ENCODE measurements around the gene MTIF3.
"Not testable (repeated sequence)": the region's sequence is repeated elsewhere in the genome, so short reads cannot be mapped to it uniquely, and the experiment has no call there.

MTIF3 gene

DNA sequence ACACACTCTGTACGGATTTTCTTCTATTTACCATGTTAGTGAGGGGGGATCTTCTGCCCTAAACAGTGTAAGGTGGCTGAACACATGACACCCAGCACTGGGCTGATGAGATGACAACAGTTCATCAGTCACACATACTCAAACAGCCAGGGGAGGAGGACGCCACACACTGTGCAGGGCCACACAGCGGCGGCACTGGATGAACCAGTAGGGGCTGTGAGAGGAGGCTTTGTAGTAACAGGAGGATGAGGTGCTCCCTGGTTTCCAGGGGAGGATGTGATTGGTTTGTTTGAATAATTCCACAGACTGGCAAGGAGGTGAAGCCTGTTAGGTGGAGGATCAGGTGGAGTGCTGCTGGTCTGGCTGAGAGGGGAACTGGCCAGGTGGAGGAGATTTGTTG, 42.3 kb downstream of the MTIF3 start:
- no peak for DNase-seq

DNA sequence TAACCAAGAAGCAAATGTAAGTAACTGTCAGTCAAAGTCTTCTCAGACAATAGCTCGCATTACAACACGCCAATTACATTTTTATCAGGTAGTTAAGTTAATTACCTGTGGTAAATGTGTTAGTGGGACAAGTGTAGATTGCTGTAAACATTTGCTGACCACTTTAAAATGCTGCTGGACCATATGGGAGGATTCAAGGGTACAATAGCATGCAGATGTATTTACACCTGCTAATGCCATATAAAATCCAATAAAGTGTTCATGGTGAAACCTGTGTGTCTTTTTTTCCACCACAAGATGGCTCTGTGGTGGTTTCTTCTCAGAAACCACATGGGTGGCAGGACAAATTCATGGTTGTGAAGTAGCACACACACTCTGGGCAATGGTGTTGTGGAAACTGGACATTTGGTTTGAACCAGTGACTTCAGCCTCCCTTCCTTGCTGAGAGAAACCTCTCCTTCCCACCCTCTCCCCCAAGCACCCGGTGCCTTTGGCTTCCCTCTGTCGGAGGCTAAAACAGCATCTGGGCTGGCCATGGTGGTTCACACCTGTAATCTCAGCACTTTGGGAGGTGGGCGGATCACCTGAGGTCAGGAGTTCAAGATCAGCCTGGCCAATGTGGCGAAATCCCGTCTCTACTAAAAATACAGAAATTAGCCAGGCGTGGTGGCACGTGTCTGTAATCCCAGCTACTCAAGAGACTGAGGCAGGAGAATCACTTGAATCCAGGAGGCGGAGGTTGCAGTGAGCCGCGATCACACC, 44.0 kb downstream of the MTIF3 start:
- peak; percentile 49 for DNase-seq

DNA sequence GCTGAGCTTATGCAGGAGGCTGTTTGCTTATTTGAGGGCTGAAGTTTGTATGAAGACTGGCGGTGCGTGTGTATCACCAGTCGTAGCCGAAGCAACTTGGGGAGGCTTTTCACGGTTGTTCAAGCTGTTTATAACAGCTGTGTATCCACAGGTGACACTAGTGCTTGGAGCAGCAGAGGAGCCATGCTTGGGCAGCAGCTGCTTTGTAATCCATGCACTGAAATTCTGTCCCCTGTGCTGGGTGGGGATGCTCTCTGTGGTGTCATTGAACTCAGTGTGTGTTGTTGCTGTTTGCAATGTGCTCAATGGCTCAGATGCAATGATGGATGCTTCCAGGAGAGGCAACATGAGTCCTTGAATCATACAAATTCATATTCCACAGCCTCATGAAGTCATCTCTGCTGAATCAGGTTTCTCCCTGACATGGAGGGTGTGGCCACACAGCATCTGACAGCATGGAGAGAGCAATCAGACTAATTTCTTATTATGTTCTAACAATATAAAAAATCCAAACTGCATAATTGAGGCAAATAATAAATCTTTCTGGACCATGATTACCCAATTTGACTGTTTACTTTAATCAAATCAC, 44.7 kb downstream of the MTIF3 start:
- DNase-seq, result peak; percentile 8

DNA sequence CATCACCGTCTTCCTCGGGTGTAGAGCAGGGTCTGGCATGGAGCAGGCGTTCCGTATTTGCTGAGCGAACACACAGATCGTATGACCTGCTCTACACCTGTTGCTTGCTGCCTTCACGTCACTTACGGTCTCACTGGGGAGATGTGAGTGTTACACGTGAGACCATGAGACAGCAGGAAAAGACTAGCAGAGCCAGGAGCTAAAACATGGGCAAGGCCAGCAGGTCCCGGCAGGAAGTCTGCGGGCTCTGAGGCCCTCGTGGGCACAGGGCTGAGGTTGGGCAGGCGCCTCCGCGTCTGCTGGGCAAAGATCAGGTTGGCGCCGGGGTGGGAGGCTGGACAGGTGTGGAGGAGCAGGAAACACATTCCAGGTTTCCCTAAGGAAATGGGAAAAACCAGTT, 45.7 kb downstream of the MTIF3 start:
- DNase-seq, result no peak

DNA sequence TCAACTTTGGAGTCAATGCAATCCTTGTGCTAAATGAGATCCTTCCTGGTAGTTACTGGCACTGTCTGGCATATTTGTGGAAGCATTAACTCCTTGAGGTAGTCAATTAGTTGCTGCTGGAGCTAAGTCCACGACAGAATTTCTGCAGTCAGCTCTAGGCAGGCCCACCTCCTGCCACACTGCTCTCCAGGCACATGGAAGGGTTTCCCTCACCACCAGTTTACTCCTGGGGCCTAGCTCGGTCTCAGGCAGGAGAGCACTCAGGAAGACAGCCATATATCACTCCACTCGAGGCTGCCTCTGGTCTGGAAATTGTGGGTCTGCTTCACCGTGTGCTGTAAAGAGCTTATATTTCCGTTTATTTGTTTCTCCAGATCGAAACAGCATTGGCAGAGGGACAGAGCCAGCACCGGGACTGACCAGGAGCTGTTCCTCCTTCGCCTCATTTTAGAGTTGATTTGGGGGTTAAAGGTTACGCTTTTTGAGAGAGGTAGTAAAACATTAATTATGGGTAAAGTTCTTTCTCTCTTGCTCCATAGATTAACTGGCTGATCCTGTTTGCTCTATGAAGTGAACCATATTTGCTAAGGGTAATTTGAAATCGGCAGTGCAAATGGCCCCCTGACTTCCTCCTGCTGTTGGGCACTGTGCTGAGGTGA, 46.5 kb downstream of the MTIF3 start:
- no peak for DNase-seq

DNA sequence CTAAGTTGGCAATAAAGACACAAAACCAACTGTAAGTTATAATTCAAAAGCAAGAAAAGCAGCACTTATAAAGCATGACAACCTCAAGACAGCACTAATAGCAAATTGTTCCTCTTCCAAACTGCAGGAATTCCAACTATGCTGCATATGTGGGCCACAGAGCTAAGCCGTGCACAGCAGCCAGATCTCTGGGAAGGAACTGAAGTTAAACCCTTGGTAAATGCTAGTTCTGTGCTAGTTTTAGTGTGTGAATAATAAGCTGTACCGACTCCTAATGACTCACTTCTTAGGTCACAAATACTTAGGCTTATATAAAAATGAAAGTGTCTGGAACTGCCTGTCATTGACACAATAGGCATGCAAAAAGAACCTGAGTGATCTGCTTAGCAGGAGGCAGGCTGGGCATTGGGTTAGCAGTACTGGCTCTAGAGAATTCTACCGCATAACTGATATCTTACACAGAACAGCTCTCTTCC, 47.1 kb downstream of the MTIF3 start:
- no peak for DNase-seq

DNA sequence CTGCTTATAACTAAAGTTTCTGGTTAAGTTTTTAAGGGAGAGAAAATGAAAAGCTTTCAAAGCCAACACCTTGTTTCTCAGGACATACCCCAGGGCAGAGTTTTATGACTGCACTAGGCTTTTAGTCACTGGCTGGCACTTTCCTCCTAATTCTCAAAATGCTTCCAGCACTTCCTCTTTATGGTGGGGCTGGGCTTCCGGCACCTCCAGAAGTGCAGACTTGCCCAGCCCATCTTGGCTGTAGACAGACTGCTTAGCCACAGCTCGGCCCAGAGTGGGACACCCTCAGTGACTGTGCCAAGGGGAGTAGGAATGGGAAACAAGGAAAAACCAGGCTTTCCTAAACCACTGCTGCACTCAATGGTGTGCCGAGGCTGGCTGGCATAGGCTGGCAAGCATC, 49.2 kb downstream of the MTIF3 start:
- peak; percentile 55 for DNase-seq

DNA sequence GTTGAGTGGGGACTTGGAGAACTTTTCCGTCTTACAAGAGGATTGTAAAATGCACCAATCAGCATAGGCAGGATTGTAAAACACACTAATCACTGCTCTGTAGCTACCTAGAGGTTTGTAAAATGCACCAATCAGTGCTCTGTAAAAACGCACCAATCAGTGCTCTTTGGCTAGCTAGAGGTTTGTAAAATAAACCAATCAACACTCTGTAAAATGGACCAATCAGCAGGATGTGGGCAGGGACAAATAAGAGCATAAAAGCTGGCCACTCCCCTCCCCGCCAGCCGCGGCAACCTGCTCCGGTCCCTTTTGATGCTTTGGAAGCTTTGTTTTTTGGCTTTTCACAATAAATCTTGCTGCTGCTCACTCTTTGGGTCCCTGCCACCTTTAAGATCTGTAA, 50.0 kb downstream of the MTIF3 start:
- DNase-seq, result not testable (repeated sequence)

DNA sequence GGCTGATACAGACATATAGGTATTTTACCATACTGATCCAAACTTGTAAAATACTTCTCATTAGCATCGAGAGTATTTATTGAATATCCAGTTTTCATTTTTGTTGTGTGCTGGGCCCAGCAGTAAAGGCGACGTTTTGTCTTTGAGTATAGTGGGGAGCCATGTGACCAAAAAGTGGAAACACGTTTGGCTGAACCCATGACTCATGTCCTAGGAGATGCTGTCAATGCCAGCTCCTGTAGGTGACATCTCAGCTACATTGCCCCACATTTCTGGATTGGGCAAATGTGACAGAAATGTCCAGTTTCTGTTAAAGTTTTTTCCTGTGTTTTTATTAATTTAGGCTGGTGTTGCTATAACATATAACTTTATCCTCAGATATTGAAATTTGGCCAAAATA, 52.0 kb downstream of the MTIF3 start:
- DNase-seq, result no peak

DNA sequence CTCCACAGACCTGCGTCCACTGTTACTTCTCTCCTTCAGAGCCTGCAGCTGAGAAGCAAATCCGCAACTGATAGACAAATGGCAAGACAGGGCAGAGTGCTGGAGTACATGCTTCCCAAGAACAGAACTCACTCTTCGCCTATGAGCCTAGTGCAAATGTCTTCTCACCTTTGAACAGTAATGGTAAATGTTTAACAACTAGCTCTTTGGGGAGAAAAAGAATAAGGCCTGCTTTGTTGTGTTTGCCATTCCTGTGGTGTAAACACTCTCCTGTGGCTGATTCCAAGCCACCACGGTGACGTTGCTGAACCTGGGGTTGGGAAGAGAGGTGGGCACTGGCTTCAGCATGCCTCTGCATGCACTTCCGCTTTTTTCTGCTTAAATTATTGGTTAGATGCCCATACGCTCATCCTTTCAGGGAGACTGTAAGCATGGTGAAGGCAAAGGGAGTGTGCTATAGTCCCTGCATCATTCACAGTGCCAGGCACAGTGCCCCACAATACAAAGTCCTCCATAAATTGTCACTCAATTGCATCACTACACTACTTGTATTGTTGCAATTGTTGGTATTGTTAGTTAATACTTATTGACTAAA, 54.0 kb downstream of the MTIF3 start:
- DNase-seq, result no peak

DNA sequence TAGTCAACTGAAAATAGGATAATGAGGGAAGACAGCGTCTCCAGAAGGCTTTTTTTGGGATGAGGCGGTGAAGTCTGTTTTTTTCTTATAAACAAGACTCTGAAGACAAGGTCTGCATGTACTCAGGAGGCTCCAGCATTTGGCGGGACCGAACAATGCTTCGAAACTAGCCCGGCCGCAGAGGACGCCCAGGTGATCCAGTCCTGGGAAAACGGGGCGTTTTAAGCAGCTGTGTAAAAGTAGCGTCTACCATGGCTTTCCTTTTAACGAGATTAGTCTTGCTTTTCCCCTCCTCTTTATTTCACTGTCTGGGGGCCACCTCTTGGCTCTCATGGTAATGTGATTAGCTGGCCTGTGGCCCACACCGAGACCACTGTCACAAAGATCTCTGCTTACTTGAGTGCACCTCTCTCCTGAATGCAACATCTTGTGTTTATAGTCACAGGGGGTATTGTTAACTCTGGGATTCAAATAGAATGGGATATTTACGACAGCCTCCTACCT, 55.3 kb downstream of the MTIF3 start:
- DNase-seq, result no peak

DNA sequence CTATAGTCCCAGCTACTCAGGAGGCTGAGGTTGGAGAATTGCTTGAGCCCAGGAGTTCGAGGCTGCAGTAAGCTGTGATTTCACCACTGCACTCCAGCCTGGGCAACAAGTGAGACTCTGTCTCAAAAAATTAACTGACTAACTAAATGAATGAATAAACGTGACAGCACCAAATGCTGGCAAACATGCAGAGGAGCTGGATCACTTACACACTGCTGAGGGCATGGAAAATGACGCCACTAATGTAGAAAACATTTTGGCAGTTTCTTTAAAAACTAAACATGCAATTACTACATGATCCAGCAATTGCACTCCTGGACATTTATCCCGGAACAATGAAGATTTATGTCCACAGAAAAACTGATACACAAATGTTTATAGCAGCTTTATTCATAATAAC, 57.3 kb downstream of the MTIF3 start:
- DNase-seq, result no peak

DNA sequence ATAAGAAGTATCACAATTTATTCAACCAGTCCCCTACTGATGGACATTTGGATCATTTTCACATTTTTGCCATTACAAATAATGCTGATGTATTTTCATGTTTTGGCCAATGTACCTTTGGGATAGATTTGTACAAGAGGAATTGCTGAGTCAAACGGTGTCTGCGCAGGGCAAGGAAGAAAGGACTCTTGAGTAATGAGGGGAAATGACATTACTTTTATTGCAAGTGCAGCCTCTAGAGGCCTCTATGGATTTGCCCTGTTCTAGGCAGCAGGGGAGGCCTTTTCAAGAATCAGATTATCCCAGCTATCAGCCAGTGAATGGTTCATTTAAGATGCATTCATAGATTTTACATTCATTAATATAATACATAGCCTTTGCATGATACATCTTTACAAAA, 58.9 kb downstream of the MTIF3 start:
- no peak for DNase-seq

DNA sequence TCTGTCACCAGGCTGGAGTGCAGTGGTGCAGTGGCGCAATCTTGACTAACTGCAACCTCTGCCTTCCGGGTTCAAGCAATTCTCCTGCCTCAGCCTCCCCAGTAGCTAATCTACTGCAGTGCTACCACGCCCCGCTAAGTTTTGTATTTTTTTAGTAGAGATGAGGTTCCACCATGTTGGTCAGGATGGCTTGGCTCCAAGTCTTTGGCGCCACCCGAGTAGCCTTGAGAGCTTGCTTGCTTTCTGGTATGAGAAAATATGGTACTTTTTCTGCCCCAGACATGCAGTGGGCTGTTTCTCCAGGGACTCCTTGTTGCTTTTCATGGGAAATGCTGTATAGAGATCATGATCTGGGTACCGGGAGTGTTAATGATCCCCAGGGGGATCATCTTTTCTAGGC, 60.5 kb downstream of the MTIF3 start:
- DNase-seq, result no peak

DNA sequence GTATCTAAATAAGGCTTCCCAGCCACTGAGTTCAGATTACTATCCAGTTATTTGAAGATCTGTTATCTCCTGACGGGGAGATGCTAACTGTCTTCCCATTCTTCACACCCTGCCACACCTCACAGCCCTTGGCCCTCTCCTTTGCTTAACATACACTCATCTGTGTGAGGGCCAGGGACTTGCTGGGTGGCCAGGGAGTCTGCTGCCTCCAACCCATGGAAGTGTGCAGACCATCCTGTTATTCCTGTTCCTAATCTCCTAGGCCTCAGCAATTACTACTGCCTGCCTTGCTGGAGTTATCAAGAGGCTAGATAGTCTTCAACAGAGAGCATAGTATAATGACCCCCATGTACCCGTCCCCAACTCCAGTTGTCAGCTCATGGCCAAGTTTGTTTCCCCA, 62.1 kb downstream of the MTIF3 start:
- no peak for DNase-seq
